Measurements from ENCODE around the gene SETBP1. TPM values are rescaled to one million over a fixed set of nuclear protein-coding genes. Genes with fewer than 3 reads are reported as not detected.

The SETBP1 gene
- total RNA-seq, 1 experiment from 2014 or later = 9.6 TPM

DNA sequence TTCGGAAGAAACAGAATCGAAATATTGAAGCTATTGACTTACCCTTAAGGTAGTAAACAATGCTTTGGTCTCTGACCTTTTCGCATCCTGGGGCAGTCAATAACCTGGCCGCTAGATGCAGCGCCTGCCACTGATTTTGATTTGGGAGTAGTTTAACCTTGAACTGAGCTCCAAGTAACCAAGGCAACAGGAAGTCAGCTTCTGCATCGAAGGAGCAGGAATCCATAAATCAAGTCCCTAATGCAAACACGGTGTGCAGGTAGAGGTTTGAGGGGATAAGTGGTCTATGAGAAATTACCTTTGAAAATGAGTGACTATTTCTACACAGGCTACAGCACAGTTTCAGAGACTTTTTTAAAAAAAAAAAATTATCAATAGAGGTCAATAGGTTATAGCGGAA lies 353.5 kb downstream of the SETBP1 start:
- peaks cover 10% of the 10 kb centered on the region; the same call in 1 of the 2 replicates for H3K4me1 Mint-ChIP-seq
- ATAC-seq = no peak
- H3K9me3 Mint-ChIP-seq = no peaks in the 10 kb centered on the region
- ChIA-PET CTCF (interaction anchor here (1.3 kb wide), 1 partner anchor 179 kb away, joined by 5 read pairs; no protein-coding TSS in a partner anchor), POLR2A (no interaction called here)
- no peaks in the 10 kb centered on the region for H3K36me3 Mint-ChIP-seq
- no peaks in the 10 kb centered on the region for H3K27me3 Mint-ChIP-seq (ENCODE audit: low read depth)
- no peak for DNase-seq (ENCODE audit: low spot score)
- no peak overlapping the region for H3K4me3 Mint-ChIP-seq
- TF ChIP-seq OVOL2 (CRISPR knock-in tag; IDR thresholded peaks at IDR 0.05; ENCODE audit: borderline replicate concordance) (no peak), SMAD3 (CRISPR knock-in tag; IDR thresholded peaks at IDR 0.05; ENCODE audit: borderline replicate concordance) (no peak), JAZF1 (CRISPR knock-in tag; IDR thresholded peaks at IDR 0.05) (no peak), NR1H2 (CRISPR knock-in tag; IDR thresholded peaks at IDR 0.05) (no peak)
- TF ChIP-seq, protein P1, sequence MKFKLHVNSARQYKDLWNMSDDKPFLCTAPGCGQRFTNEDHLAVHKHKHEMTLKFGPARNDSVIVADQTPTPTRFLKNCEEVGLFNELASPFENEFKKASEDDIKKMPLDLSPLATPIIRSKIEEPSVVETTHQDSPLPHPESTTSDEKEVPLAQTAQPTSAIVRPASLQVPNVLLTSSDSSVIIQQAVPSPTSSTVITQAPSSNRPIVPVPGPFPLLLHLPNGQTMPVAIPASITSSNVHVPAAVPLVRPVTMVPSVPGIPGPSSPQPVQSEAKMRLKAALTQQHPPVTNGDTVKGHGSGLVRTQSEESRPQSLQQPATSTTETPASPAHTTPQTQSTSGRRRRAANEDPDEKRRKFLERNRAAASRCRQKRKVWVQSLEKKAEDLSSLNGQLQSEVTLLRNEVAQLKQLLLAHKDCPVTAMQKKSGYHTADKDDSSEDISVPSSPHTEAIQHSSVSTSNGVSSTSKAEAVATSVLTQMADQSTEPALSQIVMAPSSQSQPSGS (CRISPR knock-in tag; IDR thresholded peaks at IDR 0.05; ENCODE audit: borderline replicate concordance, low read depth) = no peak
- no peak overlapping the region for H3K27ac Mint-ChIP-seq

DNA sequence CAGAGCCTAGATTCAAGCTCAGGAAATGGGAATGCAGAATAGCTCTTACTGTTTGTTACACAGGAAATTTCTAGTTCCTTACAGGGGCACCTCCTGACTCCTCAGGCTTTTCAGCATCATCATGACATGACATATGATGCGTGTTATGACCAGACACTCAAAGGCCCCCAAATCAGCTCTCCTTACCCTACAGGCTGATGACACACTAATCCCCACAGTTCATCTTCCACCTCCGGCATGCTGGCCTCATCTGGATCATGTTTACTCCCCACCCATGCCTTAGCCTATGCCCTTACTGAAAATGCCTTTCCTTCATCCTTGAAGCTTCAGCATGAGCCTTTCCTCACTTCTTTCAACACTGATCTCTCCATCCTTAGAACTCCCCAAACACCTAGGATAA lies 356.9 kb downstream of the SETBP1 start:
- no peaks in the 10 kb centered on the region for H3K27me3 Mint-ChIP-seq (ENCODE audit: low read depth)
- no peak for DNase-seq (ENCODE audit: low spot score)
- TF ChIP-seq ESRRA (CRISPR knock-in tag; IDR thresholded peaks at IDR 0.05; ENCODE audit: borderline replicate concordance) (no peak), ZNF121 (CRISPR knock-in tag; IDR thresholded peaks at IDR 0.05) (no peak), SOX15 (CRISPR knock-in tag; IDR thresholded peaks at IDR 0.05) (no peak), NFYB (CRISPR knock-in tag; conservative IDR thresholded peaks at IDR 0.05; ENCODE audit: low read depth) (no peak), CREM (CRISPR knock-in tag; IDR thresholded peaks at IDR 0.05) (no peak), ZNF232 (CRISPR knock-in tag; IDR thresholded peaks at IDR 0.05) (no peak)
- TF ChIP-seq, protein P2, sequence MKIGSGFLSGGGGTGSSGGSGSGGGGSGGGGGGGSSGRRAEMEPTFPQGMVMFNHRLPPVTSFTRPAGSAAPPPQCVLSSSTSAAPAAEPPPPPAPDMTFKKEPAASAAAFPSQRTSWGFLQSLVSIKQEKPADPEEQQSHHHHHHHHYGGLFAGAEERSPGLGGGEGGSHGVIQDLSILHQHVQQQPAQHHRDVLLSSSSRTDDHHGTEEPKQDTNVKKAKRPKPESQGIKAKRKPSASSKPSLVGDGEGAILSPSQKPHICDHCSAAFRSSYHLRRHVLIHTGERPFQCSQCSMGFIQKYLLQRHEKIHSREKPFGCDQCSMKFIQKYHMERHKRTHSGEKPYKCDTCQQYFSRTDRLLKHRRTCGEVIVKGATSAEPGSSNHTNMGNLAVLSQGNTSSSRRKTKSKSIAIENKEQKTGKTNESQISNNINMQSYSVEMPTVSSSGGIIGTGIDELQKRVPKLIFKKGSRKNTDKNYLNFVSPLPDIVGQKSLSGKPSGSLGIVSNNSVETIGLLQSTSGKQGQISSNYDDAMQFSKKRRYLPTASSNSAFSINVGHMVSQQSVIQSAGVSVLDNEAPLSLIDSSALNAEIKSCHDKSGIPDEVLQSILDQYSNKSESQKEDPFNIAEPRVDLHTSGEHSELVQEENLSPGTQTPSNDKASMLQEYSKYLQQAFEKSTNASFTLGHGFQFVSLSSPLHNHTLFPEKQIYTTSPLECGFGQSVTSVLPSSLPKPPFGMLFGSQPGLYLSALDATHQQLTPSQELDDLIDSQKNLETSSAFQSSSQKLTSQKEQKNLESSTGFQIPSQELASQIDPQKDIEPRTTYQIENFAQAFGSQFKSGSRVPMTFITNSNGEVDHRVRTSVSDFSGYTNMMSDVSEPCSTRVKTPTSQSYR (CRISPR knock-in tag; IDR thresholded peaks at IDR 0.05) = no peak
- TF ChIP-seq, protein P3, sequence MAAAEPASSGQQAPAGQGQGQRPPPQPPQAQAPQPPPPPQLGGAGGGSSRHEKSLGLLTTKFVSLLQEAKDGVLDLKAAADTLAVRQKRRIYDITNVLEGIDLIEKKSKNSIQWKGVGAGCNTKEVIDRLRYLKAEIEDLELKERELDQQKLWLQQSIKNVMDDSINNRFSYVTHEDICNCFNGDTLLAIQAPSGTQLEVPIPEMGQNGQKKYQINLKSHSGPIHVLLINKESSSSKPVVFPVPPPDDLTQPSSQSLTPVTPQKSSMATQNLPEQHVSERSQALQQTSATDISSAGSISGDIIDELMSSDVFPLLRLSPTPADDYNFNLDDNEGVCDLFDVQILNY (CRISPR knock-in tag; IDR thresholded peaks at IDR 0.05) = no peak
- no peak for ATAC-seq
- CTCF ChIA-PET = no interaction called here
- H3K36me3 Mint-ChIP-seq = no peaks in the 10 kb centered on the region
- no peak overlapping the region for H3K4me3 Mint-ChIP-seq
- no peak overlapping the region for H3K27ac Mint-ChIP-seq
- POLR2A ChIA-PET = no interaction called here
- no peaks in the 10 kb centered on the region for H3K9me3 Mint-ChIP-seq
- H3K4me1 Mint-ChIP-seq = peaks cover 10% of the 10 kb centered on the region; the same call in 1 of the 2 replicates

DNA sequence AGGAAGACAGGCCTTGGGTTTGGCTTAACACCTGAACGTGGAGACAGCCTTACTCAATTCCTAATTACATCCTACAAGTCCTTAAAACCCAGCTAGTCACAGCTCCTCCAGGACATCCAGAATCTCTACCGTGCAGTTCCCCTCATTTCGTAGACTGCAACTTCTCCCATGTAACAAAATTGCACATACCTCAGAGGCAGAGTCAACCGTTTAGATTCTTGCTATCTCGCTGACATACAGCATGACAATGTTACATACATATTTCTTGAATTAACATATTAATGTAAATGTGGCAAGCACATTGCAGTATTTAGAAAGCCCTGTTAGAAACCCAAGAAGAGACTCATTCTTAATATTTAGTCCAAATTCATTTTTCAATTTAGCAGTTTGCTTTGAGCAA lies 358.7 kb downstream of the SETBP1 start:
- Mint-ChIP-seq H3K9me3 (no peaks in the 10 kb centered on the region), H3K4me1 (0 out of 2 replicates have a peak, but pooled peaks cover 5% of the 10 kb centered on the region), H3K4me3 (no peak overlapping the region), H3K27me3 (ENCODE audit: low read depth) (no peaks in the 10 kb centered on the region), H3K27ac (no peak overlapping the region), H3K36me3 (no peaks in the 10 kb centered on the region)
- DNase-seq (ENCODE audit: low spot score) = no peak
- POLR2A ChIA-PET = no interaction called here
- no peak for ATAC-seq
- no peak for TF ChIP-seq IRF2 (CRISPR knock-in tag; IDR thresholded peaks at IDR 0.05; ENCODE audit: borderline replicate concordance, low read depth)
- TF ChIP-seq, protein P4, sequence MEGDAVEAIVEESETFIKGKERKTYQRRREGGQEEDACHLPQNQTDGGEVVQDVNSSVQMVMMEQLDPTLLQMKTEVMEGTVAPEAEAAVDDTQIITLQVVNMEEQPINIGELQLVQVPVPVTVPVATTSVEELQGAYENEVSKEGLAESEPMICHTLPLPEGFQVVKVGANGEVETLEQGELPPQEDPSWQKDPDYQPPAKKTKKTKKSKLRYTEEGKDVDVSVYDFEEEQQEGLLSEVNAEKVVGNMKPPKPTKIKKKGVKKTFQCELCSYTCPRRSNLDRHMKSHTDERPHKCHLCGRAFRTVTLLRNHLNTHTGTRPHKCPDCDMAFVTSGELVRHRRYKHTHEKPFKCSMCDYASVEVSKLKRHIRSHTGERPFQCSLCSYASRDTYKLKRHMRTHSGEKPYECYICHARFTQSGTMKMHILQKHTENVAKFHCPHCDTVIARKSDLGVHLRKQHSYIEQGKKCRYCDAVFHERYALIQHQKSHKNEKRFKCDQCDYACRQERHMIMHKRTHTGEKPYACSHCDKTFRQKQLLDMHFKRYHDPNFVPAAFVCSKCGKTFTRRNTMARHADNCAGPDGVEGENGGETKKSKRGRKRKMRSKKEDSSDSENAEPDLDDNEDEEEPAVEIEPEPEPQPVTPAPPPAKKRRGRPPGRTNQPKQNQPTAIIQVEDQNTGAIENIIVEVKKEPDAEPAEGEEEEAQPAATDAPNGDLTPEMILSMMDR (IDR thresholded peaks at IDR 0.05) = no peak
- no peak for TF ChIP-seq SMAD3 (CRISPR knock-in tag; IDR thresholded peaks at IDR 0.05; ENCODE audit: borderline replicate concordance)
- no peak for TF ChIP-seq TP53 (CRISPR knock-in tag; IDR thresholded peaks at IDR 0.05)
- no peak for TF ChIP-seq NFYB (CRISPR knock-in tag; conservative IDR thresholded peaks at IDR 0.05; ENCODE audit: low read depth)
- TF ChIP-seq, protein P5, sequence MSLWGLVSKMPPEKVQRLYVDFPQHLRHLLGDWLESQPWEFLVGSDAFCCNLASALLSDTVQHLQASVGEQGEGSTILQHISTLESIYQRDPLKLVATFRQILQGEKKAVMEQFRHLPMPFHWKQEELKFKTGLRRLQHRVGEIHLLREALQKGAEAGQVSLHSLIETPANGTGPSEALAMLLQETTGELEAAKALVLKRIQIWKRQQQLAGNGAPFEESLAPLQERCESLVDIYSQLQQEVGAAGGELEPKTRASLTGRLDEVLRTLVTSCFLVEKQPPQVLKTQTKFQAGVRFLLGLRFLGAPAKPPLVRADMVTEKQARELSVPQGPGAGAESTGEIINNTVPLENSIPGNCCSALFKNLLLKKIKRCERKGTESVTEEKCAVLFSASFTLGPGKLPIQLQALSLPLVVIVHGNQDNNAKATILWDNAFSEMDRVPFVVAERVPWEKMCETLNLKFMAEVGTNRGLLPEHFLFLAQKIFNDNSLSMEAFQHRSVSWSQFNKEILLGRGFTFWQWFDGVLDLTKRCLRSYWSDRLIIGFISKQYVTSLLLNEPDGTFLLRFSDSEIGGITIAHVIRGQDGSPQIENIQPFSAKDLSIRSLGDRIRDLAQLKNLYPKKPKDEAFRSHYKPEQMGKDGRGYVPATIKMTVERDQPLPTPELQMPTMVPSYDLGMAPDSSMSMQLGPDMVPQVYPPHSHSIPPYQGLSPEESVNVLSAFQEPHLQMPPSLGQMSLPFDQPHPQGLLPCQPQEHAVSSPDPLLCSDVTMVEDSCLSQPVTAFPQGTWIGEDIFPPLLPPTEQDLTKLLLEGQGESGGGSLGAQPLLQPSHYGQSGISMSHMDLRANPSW (CRISPR knock-in tag; conservative IDR thresholded peaks at IDR 0.05; ENCODE audit: low read depth) = no peak
- CTCF ChIA-PET = no interaction called here
